ENCODE data around the gene NTM. TPM values are rescaled to one million over a fixed set of nuclear protein-coding genes. Genes with fewer than 3 reads are reported as not detected.

Gene NTM
- total and polyA plus RNA-seq, 10 donors = 0.13 to 1.6 (median 0.67) TPM

- Histone ChIP-seq H3K27me3 (replicated peaks in 1 of 7) (peaks cover 0 to 3% (median 0%) of the 10 kb centered on the region in 7 donors), H3K36me3 (no peaks in the 10 kb centered on the region), H3K4me3 (no peak overlapping the region), H3K9me3 (no peaks in the 10 kb centered on the region), H3K4me1 (peaks cover 0 to 7% (median 0%) of the 10 kb centered on the region in 6 donors), H3K27ac (no peak overlapping the region)
- intact Hi-C loops (cut with DNase I; ENCODE audit: low total_unique reads) = no loop called here
- DNase-seq = no peak
- TF ChIP-seq CTCF (IDR thresholded peaks at IDR 0.05 in 8 of 11, conservative IDR thresholded peaks at IDR 0.05 in 3 of 11) = no peak
- no peak for TF ChIP-seq POLR2A (IDR thresholded peaks at IDR 0.05)
- no peak for TF ChIP-seq POLR2AphosphoS5 (IDR thresholded peaks at IDR 0.05)
- WGBS, 5 donors = 70 to 85% (median 79%) methylated on average over 4 of the region's 4 CpGs
These were observed 299.0 kb downstream of the NTM start for GRCh38 chr11:131669401-131669780.

- Histone ChIP-seq H3K4me3 (no peak overlapping the region), H3K27me3 (replicated peaks in 1 of 7) (peaks cover 0 to 8% (median 0%) of the 10 kb centered on the region in 7 donors), H3K9me3 (no peaks in the 10 kb centered on the region), H3K4me1 (peaks cover 0 to 7% (median 0%) of the 10 kb centered on the region in 6 donors), H3K27ac (no peak overlapping the region), H3K36me3 (no peaks in the 10 kb centered on the region)
- DNase-seq = no peak
- TF ChIP-seq POLR2AphosphoS5 (IDR thresholded peaks at IDR 0.05) = no peak
- no peak for TF ChIP-seq POLR2A (IDR thresholded peaks at IDR 0.05)
- TF ChIP-seq CTCF (IDR thresholded peaks at IDR 0.05 in 8 of 11, conservative IDR thresholded peaks at IDR 0.05 in 3 of 11) = no peak
- intact Hi-C loops (cut with DNase I; ENCODE audit: low total_unique reads) = loop anchor here (5.0 kb wide), 3 partner anchors 89 to 749 kb away; no protein-coding TSS in a partner anchor
- 68 to 75% (median 73%) methylated on average over 3 of the region's 3 CpGs for WGBS, 5 donors
These were observed 300.5 kb downstream of the NTM start for GRCh38 chr11:131670876-131671275.

GRCh38 chr11:131671320-131671719, 300.9 kb downstream of the NTM start:
- intact Hi-C loops (cut with DNase I; ENCODE audit: low total_unique reads) = loop anchor here (5.0 kb wide), 3 partner anchors 89 to 749 kb away; no protein-coding TSS in a partner anchor
- WGBS, 5 donors = 77 to 96% (median 86%) methylated on average over 8 of the region's 8 CpGs

More at GRCh38 chr11:131671320-131671719, 300.9 kb downstream of the NTM start:
- Histone ChIP-seq H3K4me1 (peaks cover 0 to 7% (median 0%) of the 10 kb centered on the region in 6 donors), H3K9me3 (no peaks in the 10 kb centered on the region), H3K27ac (no peak overlapping the region), H3K36me3 (no peaks in the 10 kb centered on the region), H3K4me3 (no peak overlapping the region), H3K27me3 (replicated peaks in 1 of 7) (peaks cover 0 to 8% (median 0%) of the 10 kb centered on the region in 7 donors)
- TF ChIP-seq POLR2A (IDR thresholded peaks at IDR 0.05) (no peak), CTCF (IDR thresholded peaks at IDR 0.05 in 8 of 11, conservative IDR thresholded peaks at IDR 0.05 in 3 of 11) (no peak), POLR2AphosphoS5 (IDR thresholded peaks at IDR 0.05) (no peak)
- no peak for DNase-seq

All from spleen (tissue), 11 donors.